Ascending aorta (tissue), 2 donors: ENCODE results near the gene CERK. TPM values are rescaled to one million over a fixed set of nuclear protein-coding genes. Genes with fewer than 3 reads are reported as not detected.

ENCODE experiments used
- DNase-seq, 2 donors: peaks; one replicate each; pipeline ENCODE4 v3.0.0-alpha.2; 2019; ENCODE audit warnings: low spot score in 2 of 2
- H3K27ac ChIP-seq, 2 donors: fragments of 200-600 bp; sonication (generic); one replicate each; pipeline ENCODE4 v1.5.1; 2016 to 2017; ENCODE audit warnings: mild to moderate bottlenecking in 1 of 2
- H3K27me3 ChIP-seq: fragments of 200-600 bp; sonication (generic); one replicate; pipeline ENCODE4 v1.5.1; 2017
- H3K36me3 ChIP-seq, 2 donors: fragments of 200-600 bp; sonication (generic); one replicate each; pipeline ENCODE4 v1.5.1; 2016
- H3K4me1 ChIP-seq, 2 donors: fragments of 200-600 bp; sonication (generic); one replicate each; pipeline ENCODE4 v1.5.1; 2016 to 2017; ENCODE audit warnings: mild to moderate bottlenecking in 1 of 2
- H3K4me3 ChIP-seq, 2 donors: fragments of 200-600 bp; sonication (generic); one replicate each; pipeline ENCODE4 v1.5.1; 2016 to 2017; ENCODE audit warnings: mild to moderate bottlenecking in 1 of 2
- H3K9me3 ChIP-seq, 2 donors: fragments of 200-600 bp; sonication (generic); one replicate each; pipeline ENCODE4 v1.5.1; 2016
- intact Hi-C: fragments of 100-400 bp; cut with DNase I; formaldehyde crosslinking; loops from one replicate; pipeline ENCODE4 v1.15.1; 2023
- total RNA-seq: library from RNA; depleted of rRNA; stranded (reverse); fragments of >200 nt; gene quantifications from one replicate; pipeline ENCODE4 v1.1.0, GENCODE V29; 2016
- TF ChIP-seq, protein P1 (sequence below), 3 experiments: fragments of 200-600 bp in 2 of 3; fragments of 450-650 bp in 1 of 3; sonication (generic) in 2 of 3; IDR thresholded peaks; one replicate each; pipeline ENCODE4 v1.5.1; 2016 to 2019; ENCODE audit warnings: antibody characterized with exemption in 3 of 3, mild to moderate bottlenecking in 1 of 3, moderate library complexity in 1 of 3

The CERK gene
- total RNA-seq, 1 donor from 2014 or later: 27.5 TPM

DNA sequence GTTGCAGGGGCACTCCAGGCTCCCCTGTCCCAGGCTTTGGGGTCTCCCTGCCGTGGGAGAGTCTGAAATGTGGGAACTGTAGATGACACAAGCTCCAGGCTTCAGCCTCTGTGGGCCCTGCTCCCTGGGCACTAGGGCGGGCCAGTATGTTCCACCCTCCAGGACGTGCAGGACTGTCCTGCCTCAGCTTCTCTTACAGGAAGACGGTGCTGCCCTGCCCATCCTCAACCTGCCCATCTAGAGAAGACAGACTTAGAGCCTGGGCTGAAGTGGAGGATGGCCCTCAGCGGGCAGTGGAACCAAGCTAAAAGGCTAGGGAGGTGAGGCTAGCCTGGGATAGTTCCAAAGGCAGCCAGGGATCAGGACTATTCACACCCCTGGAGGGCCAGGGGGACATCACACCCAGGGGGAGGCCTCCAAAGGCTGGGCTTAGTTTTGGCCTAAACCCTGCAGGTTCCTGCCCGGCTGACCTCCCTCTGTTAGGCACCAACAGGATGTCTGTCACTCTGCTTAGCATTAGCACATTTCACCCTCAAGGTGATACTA lies 4.0 kb upstream of the CERK start:
- TF ChIP-seq, protein P1, sequence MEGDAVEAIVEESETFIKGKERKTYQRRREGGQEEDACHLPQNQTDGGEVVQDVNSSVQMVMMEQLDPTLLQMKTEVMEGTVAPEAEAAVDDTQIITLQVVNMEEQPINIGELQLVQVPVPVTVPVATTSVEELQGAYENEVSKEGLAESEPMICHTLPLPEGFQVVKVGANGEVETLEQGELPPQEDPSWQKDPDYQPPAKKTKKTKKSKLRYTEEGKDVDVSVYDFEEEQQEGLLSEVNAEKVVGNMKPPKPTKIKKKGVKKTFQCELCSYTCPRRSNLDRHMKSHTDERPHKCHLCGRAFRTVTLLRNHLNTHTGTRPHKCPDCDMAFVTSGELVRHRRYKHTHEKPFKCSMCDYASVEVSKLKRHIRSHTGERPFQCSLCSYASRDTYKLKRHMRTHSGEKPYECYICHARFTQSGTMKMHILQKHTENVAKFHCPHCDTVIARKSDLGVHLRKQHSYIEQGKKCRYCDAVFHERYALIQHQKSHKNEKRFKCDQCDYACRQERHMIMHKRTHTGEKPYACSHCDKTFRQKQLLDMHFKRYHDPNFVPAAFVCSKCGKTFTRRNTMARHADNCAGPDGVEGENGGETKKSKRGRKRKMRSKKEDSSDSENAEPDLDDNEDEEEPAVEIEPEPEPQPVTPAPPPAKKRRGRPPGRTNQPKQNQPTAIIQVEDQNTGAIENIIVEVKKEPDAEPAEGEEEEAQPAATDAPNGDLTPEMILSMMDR (IDR thresholded peaks at IDR 0.05): no peak
- Histone ChIP-seq H3K27me3 (no peaks in the 10 kb centered on the region), H3K27ac (no peak overlapping the region), H3K4me1 (peaks cover 5 to 11% of the 10 kb centered on the region in 2 donors), H3K4me3 (no peak overlapping the region), H3K9me3 (no peaks in the 10 kb centered on the region), H3K36me3 (no peaks in the 10 kb centered on the region)
- DNase-seq: no peak
- intact Hi-C loops: no loop called here

DNA sequence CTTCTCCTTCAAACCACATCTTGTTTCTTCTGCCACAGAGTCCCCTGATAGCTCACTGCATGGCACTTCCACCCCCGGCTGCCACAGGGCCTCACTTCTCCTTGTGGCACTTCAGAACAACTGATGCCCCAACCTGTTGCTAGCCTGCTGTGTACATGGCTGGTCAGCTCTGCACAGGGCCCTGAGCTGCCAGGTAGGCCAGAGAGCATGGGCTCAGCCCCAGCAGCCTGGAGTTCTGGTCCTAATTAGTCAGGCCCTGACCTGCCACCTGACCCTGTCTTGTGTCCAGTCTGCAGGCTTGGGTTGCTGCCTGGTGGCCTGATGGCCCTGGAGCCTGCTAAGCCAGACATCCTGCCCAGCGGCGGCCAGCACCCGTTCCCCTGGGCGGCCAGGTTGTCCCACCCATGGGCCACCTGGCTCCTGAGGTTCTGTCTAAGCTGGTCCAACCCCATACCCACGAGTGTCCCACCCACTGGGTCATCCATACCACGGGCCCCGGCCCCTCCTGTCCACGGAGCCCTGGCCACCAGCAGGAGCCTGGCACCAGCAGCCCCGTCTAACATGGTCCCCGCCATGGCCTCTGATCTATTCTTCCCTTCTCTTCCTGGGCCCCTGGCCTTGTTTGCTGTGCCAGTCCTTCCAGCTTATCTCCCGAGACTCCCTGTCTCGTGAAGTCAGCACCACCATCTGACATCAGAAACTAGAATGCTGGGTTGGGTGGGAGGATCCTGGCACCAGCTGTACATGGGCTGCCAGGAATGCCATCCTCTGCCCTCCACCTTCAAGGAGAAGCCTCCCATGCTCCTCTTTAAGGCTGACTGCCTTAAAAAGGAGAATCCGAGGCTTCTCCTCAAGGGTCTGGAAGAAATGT lies 3.1 kb upstream of the CERK start:
- no peak for DNase-seq
- intact Hi-C loops: no loop called here
- TF ChIP-seq, protein P1 (IDR thresholded peaks at IDR 0.05): no peak
- H3K27me3 ChIP-seq: no peaks in the 10 kb centered on the region
- H3K4me3 ChIP-seq: no peak overlapping the region
- H3K4me1 ChIP-seq: peaks cover 5 to 20% of the 10 kb centered on the region in 2 donors
- H3K9me3 ChIP-seq: no peaks in the 10 kb centered on the region
- no peak overlapping the region for H3K27ac ChIP-seq
- H3K36me3 ChIP-seq: no peaks in the 10 kb centered on the region

DNA sequence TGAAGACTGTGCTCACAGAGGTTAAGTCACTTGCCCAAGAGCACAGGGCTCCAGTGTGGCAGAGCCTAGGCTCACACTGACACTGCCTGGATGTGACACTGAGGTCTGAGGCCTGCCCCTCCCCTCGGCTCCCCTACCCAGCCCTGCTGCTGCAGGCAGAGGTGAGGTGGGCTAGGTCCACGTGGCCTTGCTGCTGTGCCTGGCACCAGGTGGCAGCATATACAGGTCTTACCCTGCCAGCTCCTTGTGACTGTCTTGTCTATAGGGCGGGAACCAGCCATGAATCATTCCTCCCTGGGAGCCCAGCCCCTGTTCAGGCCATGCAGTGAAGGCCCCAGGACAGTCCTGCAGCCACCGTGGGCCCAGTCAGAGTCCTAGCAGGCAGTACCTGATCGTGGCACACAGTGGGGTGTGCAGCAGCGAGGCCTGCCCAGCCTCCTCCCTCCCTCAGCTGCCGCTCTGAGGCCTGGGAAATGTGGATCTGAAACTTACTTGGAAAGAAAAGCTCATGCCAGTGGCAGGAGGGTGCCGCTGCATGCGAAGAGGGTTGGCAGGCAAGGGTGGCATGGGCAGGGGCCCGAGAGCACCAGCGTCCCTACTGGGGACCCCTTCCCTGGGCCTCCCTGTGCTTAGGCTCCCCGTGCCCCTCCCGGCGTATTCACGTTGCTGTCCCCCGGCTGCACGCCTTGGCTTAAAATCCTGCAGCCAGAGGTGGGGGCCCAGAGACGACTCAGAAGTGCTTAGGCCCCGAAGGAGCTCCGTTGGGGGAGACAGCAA lies 1.2 kb upstream of the CERK start:
- peak in 1 of 2 donors; percentile 86 for DNase-seq
- Histone ChIP-seq H3K9me3 (no peaks in the 10 kb centered on the region), H3K4me1 (peaks cover 5 to 36% of the 10 kb centered on the region in 2 donors), H3K4me3 (peak overlapping the region; percentile 88 to 99), H3K27ac (peak overlapping the region; percentile 92 to 93), H3K27me3 (no peaks in the 10 kb centered on the region), H3K36me3 (no peaks in the 10 kb centered on the region)
- TF ChIP-seq, protein P1 (IDR thresholded peaks at IDR 0.05): peak in 1 of 3 experiments; percentile 33
- intact Hi-C loops: loop anchor here (5.0 kb wide), 1 partner anchor 63 kb away; no protein-coding TSS in a partner anchor

DNA sequence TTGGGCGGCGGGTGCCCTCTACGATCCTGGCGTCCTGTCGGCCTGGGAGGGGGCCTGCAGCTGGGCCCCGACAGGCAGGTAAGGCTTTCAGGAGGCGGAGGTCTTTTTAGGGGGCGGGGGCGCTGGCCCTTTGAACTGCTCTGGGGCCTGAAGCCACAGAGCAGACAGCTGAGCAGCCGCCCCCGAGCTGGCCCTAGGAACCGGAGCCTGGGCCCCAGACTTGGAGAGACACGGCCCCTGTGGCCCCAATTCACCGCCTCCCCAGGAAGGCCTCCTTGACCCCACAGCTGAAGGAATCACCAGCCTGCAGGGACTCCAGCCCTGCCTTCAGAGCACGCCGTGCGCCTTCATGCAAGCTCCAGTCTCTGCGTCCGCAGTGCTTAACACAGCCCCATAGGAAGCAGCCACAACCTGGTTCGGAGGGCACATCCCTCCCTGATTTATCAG lies 618 bp upstream of the CERK start:
- no peaks in the 10 kb centered on the region for H3K9me3 ChIP-seq
- peaks cover 5 to 36% of the 10 kb centered on the region in 2 donors for H3K4me1 ChIP-seq
- no peak for DNase-seq
- TF ChIP-seq, protein P1 (IDR thresholded peaks at IDR 0.05): no peak
- H3K27me3 ChIP-seq: no peaks in the 10 kb centered on the region
- H3K4me3 ChIP-seq: peak overlapping the region; percentile 88 to 99
- H3K27ac ChIP-seq: peak overlapping the region; percentile 92 to 93
- H3K36me3 ChIP-seq: no peaks in the 10 kb centered on the region
- intact Hi-C loops: loop anchor here (1.0 to 5.0 kb wide), 3 partner anchors 16 to 64 kb away; partner anchors contain the start of gene TBC1D22A
